Neural cell (in vitro differentiated cells): Measurements from ENCODE around the gene NLN.

Experiments
- CTCF ChIP-seq: fragments of 450-650 bp; IDR thresholded peaks from 2 replicates; pipeline ENCODE4 v1.5.1; 2014; ENCODE audit warnings: antibody characterized with exemption, mild to moderate bottlenecking, moderate library complexity; ENCODE audit not compliant: poor library complexity, severe bottlenecking
- EP300 ChIP-seq: fragments of 450-650 bp; conservative IDR thresholded peaks from 2 replicates; pipeline ENCODE4 v1.6.1; 2014; ENCODE audit warnings: antibody characterized with exemption, mild to moderate bottlenecking, moderate library complexity; ENCODE audit not compliant: poor library complexity, severe bottlenecking
- EZH2 ChIP-seq: fragments of 200-600, 300-800 bp; shearing (Covaris generic), sonication (generic); IDR thresholded peaks from 2 replicates; pipeline ENCODE4 v1.6.1; 2014; ENCODE audit warnings: antibody characterized with exemption, low read length, borderline replicate concordance, mild to moderate bottlenecking; ENCODE audit not compliant: insufficient read depth, poor library complexity, severe bottlenecking
- MXI1 ChIP-seq: fragments of 450-650 bp; conservative IDR thresholded peaks from 2 replicates; pipeline ENCODE4 v1.6.1; 2014; ENCODE audit warnings: antibody characterized with exemption, mild to moderate bottlenecking; ENCODE audit not compliant: poor library complexity, severe bottlenecking
- POLR2AphosphoS5 ChIP-seq: IDR thresholded peaks from 2 replicates; pipeline ENCODE4 v1.6.1; 2012
- RAD21 ChIP-seq: fragments of 450-650 bp; conservative IDR thresholded peaks from 2 replicates; pipeline ENCODE4 v1.6.1; 2014; ENCODE audit warnings: antibody characterized with exemption, mild to moderate bottlenecking, moderate library complexity
- REST ChIP-seq: IDR thresholded peaks from 2 replicates; pipeline ENCODE4 v1.6.1; 2012; ENCODE audit warnings: borderline replicate concordance
- SMC3 ChIP-seq: fragments of 450-650 bp; conservative IDR thresholded peaks from 2 replicates; pipeline ENCODE4 v1.6.1; 2014; ENCODE audit warnings: antibody characterized with exemption, mild to moderate bottlenecking, moderate library complexity; ENCODE audit not compliant: poor library complexity
- TAF1 ChIP-seq: IDR thresholded peaks from 2 replicates; pipeline ENCODE4 v1.6.1; 2012; ENCODE audit warnings: low read depth

GRCh38 chr5:65750938-65751337, 28.9 kb downstream of the NLN start:
- TF ChIP-seq EP300 (no peak), CTCF (no peak), REST (no peak), EZH2 (no peak), RAD21 (no peak), TAF1 (no peak), MXI1 (no peak), POLR2AphosphoS5 (no peak), SMC3 (no peak)
